ENCODE data around the gene ETNK2. TPM values are rescaled to one million over a fixed set of nuclear protein-coding genes. Genes with fewer than 3 reads are reported as not detected.
"Not testable (repeated sequence)": the region's sequence is repeated elsewhere in the genome, so short reads cannot be mapped to it uniquely, and the experiment has no call there.

ETNK2 gene
- total and polyA plus RNA-seq, 4 donors = 24.5 to 119 (median 78.8) TPM

- 49% methylated on average over 3 of the region's 3 CpGs for WGBS
- H3K4me1 ChIP-seq (ENCODE audit: control insufficient read depth in 4 of 4, insufficient read depth in 4 of 4, low read length in 3 of 4) = peaks cover 12 to 41% (median 31%) of the 10 kb centered on the region in 4 donors
Measured at GRCh38 chr1:204102739-204103430, 49.0 kb downstream of the ETNK2 start.

GRCh38 chr1:204102029-204102611 is 49.7 kb downstream of the ETNK2 start:
- Histone ChIP-seq H3K9me3 (ENCODE audit: control insufficient read depth in 4 of 4, low read length in 3 of 4) (no peaks in the 10 kb centered on the region), H3K4me3 (ENCODE audit: low read depth in 1 of 3, low read length in 3 of 3) (no peak overlapping the region), H3K4me1 (ENCODE audit: control insufficient read depth in 4 of 4, insufficient read depth in 4 of 4, low read length in 3 of 4) (peaks cover 12 to 38% (median 30%) of the 10 kb centered on the region in 4 donors), H3K9ac (ENCODE audit: low read depth in 1 of 2, low read length in 2 of 2) (no peak overlapping the region), H3K27ac (ENCODE audit: low read depth in 1 of 2, low read length in 2 of 2) (peak overlapping the region; percentile 21 to 39), H3K27me3 (ENCODE audit: control insufficient read depth in 4 of 4, insufficient read depth in 4 of 4, low read length in 3 of 4) (no peaks in the 10 kb centered on the region), H3K36me3 (ENCODE audit: control insufficient read depth in 4 of 4, insufficient read depth in 3 of 4, low read depth in 1 of 4, low read length in 3 of 4) (no peaks in the 10 kb centered on the region)
- 22% methylated on average over 13 of the region's 13 CpGs for WGBS
- TF ChIP-seq GABPA (IDR thresholded peaks at IDR 0.05 in 1 of 2, conservative IDR thresholded peaks at IDR 0.05 in 1 of 2) (no peak), ATF3 (IDR thresholded peaks at IDR 0.05) (peak; percentile 75), FOXA1 (IDR thresholded peaks at IDR 0.05) (peak; percentile 83), HNF4G (IDR thresholded peaks at IDR 0.05) (no peak), EGR1 (IDR thresholded peaks at IDR 0.05; ENCODE audit: low read depth in 2 of 2) (no peak), RXRA (IDR thresholded peaks at IDR 0.05) (peak; percentile 48 to 60), HNF4A (conservative IDR thresholded peaks at IDR 0.05) (peak; percentile 62 to 73), TAF1 (conservative IDR thresholded peaks at IDR 0.05) (no peak), RAD21 (IDR thresholded peaks at IDR 0.05) (peak in 1 of 2 donors; percentile 47), REST (IDR thresholded peaks at IDR 0.05) (peak; percentile 23), SP1 (IDR thresholded peaks at IDR 0.05) (peak; percentile 26), CTCF (IDR thresholded peaks at IDR 0.05; ENCODE audit: low read depth, low read length, missing input control) (no peak), FOXA2 (IDR thresholded peaks at IDR 0.05) (peak; percentile 89), ZBTB33 (IDR thresholded peaks at IDR 0.05) (no peak), MAX (IDR thresholded peaks at IDR 0.05) (no peak), JUND (IDR thresholded peaks at IDR 0.05) (no peak), NR2F2 (IDR thresholded peaks at IDR 0.05) (no peak), YY1 (IDR thresholded peaks at IDR 0.05) (peak; percentile 52)
- DNase-seq (ENCODE audit: low spot score) = peak; percentile 49

More at GRCh38 chr1:204102739-204103430, 49.0 kb downstream of the ETNK2 start:
- TF ChIP-seq SP1 (IDR thresholded peaks at IDR 0.05) (peak; percentile 3), ZBTB33 (IDR thresholded peaks at IDR 0.05) (no peak)
- Histone ChIP-seq H3K27ac (ENCODE audit: low read depth in 1 of 2, low read length in 2 of 2) (peak overlapping the region in 1 of 2 donors; percentile 21), H3K36me3 (ENCODE audit: control insufficient read depth in 4 of 4, insufficient read depth in 3 of 4, low read depth in 1 of 4, low read length in 3 of 4) (no peaks in the 10 kb centered on the region), H3K4me3 (ENCODE audit: low read depth in 1 of 3, low read length in 3 of 3) (no peak overlapping the region), H3K9me3 (ENCODE audit: control insufficient read depth in 4 of 4, low read length in 3 of 4) (no peaks in the 10 kb centered on the region), H3K27me3 (ENCODE audit: control insufficient read depth in 4 of 4, insufficient read depth in 4 of 4, low read length in 3 of 4) (no peaks in the 10 kb centered on the region), H3K9ac (ENCODE audit: low read depth in 1 of 2, low read length in 2 of 2) (no peak overlapping the region)
- DNase-seq (ENCODE audit: low spot score) = no peak

- not testable (repeated sequence) for H3K9me3 ChIP-seq (ENCODE audit: control insufficient read depth in 4 of 4, low read length in 3 of 4); DNase-seq (ENCODE audit: low spot score); H3K27me3 ChIP-seq (ENCODE audit: control insufficient read depth in 4 of 4, insufficient read depth in 4 of 4, low read length in 3 of 4); H3K4me3 ChIP-seq (ENCODE audit: low read depth in 1 of 3, low read length in 3 of 3); H3K27ac ChIP-seq (ENCODE audit: low read depth in 1 of 2, low read length in 2 of 2); H3K36me3 ChIP-seq (ENCODE audit: control insufficient read depth in 4 of 4, insufficient read depth in 3 of 4, low read depth in 1 of 4, low read length in 3 of 4); H3K9ac ChIP-seq (ENCODE audit: low read depth in 1 of 2, low read length in 2 of 2)
- H3K4me1 ChIP-seq (ENCODE audit: control insufficient read depth in 4 of 4, insufficient read depth in 4 of 4, low read length in 3 of 4) = peaks cover 12 to 41% (median 30%) of the 10 kb centered on the region in 4 donors
- WGBS = 88% methylated on average over 2 of the region's 2 CpGs
Measured at GRCh38 chr1:204099754-204100153, 52.1 kb downstream of the ETNK2 start.
